ENCODE measurements around the gene DOC2A.

DOC2A gene

DNA sequence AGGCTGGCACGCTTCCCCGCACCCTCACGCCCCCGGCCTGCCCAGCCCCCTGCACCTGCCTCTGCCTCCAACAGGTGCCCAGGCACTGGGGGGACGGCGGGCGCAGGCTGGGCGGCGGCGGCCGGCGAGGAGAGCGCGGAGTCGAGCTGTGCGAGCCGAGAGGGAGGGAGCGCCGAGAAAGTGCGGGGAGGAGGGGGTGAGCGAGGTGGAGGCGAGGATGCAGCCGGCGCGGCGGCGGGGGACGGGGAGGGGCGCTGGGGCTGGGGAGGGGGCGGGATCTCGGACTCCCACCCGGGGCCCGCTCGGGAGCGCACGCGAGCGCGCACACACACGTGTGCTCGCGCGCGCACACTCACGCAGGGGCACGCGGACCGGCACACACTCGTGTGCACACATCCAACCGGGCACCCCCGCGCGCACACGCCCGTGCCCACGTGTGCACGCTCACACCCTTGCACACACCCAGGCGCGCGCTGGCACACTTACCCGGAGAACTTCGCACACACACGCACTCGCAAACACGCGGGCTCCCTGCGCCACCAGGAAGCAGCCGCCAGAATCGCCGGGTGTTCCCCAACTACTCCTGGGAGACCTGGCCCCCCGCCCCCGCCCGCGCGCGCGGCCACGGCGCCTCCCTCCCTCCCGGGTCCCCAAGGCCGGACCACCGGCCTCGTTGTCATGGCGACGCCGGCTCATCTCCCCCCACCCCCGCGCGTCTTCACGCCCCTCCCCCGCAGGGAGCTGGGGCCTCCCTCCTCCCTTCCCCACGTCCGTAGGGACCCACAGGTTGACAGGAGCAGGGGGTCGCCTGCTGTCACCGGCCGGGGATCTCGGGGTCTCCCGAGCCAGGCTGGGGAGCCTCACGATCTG, at the start of gene DOC2A:
TSS of gene DOC2A (minus strand) at position 184 of the 870 bp plus-strand sequence. CDS start 805 bp downstream, outside the sequence.
- H3K4me3 ChIP-seq (ENCODE audit: low read depth, low read length): peak within 1 kb of the TSS; percentile 23; the same call in 1 of the 2 replicates
- TF ChIP-seq, protein P1, sequence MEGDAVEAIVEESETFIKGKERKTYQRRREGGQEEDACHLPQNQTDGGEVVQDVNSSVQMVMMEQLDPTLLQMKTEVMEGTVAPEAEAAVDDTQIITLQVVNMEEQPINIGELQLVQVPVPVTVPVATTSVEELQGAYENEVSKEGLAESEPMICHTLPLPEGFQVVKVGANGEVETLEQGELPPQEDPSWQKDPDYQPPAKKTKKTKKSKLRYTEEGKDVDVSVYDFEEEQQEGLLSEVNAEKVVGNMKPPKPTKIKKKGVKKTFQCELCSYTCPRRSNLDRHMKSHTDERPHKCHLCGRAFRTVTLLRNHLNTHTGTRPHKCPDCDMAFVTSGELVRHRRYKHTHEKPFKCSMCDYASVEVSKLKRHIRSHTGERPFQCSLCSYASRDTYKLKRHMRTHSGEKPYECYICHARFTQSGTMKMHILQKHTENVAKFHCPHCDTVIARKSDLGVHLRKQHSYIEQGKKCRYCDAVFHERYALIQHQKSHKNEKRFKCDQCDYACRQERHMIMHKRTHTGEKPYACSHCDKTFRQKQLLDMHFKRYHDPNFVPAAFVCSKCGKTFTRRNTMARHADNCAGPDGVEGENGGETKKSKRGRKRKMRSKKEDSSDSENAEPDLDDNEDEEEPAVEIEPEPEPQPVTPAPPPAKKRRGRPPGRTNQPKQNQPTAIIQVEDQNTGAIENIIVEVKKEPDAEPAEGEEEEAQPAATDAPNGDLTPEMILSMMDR (IDR thresholded peaks at IDR 0.05; ENCODE audit: insufficient read depth, low read depth, low read length, missing control alignments): no peak
- DNase-seq (ENCODE audit: low read depth): no peak

DNA sequence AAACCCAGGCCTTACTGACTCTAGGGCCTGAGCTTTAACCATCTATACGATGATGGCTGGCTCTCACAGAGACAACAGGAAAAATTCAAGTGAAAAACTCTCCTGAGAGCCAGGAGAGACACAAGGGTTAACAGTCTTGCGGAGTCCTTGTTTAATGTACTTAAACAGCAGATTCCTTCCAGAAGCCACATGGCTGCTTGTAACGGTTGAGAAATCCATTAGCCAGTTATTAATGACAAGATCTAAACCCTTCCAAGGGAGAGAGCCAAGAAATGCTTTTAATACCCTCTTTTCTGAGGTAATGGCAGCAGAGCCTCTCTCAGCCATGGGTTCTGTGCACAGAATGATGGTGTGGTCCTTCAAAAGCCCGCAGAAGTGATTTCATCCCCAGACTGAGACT, 49.5 kb upstream of the DOC2A start:
- TF ChIP-seq, protein P1 (IDR thresholded peaks at IDR 0.05; ENCODE audit: insufficient read depth, low read depth, low read length, missing control alignments): no peak
- no peak for DNase-seq (ENCODE audit: low read depth)

DNA sequence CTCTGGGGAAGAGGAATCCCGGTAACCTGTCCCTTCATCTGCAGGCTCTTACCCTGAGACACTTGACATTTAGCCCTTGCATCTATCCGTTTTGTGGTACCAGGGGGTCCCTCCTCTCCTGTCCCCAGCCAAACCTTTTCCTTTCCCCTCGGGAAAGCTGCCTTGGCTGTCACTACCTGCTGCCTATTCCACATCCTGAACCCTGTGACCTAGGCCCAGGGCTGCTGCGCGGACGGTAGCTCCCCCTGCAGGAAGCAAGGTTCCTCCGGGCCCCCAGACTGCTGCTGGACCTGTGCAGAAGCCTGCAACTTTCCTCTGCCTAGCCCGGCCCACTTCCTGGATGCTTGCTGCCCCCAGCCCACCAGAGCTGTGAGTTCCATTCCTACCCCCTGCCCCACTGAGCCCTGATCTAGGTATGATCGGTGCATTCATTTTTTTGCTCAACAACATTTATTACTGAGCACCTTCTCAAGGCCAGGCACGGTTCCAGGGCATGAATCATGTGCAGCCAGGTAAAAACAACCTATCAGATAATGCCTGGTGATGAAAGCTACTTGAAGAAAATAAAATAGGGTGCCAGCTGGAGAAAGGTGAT, 44.2 kb upstream of the DOC2A start:
- no peak overlapping the region for H3K4me3 ChIP-seq (ENCODE audit: low read depth, low read length)
- TF ChIP-seq, protein P1 (IDR thresholded peaks at IDR 0.05; ENCODE audit: insufficient read depth, low read depth, low read length, missing control alignments): peak; percentile 75
- peak; percentile 65 for DNase-seq (ENCODE audit: low read depth)

More for the DNA sequence above, 49.5 kb upstream of the DOC2A start:
- no peak overlapping the region for H3K4me3 ChIP-seq (ENCODE audit: low read depth, low read length)

DNA sequence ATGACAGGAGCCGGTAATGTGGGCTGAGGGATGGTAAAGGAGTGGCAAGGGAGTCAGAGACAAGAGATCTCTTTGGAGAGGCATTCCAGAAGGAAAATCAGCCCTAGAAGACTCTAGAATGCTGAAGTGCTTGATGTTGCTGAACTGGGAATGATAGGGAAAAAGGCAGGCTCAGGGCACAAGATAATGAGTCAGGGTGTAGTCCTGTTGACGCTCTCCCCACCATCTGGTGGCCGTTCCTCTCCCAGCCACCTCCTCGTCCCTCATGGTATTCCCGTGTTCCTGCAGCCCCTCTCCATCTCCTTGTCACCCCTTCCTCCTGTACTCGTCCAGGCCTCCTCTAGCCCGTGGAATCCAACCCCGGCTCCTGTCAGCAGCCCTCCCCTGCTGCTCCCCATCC, 43.6 kb upstream of the DOC2A start:
- TF ChIP-seq, protein P1 (IDR thresholded peaks at IDR 0.05; ENCODE audit: insufficient read depth, low read depth, low read length, missing control alignments): no peak
- DNase-seq (ENCODE audit: low read depth): no peak
- H3K4me3 ChIP-seq (ENCODE audit: low read depth, low read length): no peak overlapping the region

DNA sequence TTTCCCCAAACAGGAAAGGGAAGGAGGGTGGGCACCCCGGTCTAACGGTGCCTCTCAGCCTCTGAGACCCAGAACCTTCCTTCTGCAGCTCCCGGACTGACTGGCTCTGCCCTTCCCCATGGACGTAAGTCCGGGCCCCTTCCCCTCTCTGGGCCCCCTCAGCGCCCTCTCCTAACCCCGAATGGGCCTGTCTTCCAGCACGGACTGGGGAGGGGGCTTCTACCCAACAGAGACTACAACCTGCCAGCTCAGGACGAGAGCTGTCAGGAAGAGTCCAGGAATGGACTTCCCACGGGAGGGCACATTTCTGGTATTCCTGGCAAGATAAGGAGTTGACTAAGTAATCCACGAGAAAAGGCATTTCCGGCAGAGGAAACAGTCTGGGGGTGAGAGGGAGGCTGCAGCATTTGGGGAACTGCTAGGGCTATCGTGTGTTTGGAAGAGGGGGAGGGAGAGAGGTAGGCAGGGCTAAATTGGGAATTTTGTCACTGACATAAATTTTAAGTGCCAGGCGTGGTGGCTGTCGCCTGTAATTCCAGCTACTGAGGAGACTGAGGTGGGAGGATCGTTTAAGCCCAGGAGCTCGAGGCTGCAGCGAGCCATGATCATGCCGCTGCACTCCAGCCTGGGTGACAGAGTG, 42.7 kb upstream of the DOC2A start:
- TF ChIP-seq, protein P1 (IDR thresholded peaks at IDR 0.05; ENCODE audit: insufficient read depth, low read depth, low read length, missing control alignments): no peak
- DNase-seq (ENCODE audit: low read depth): no peak
- H3K4me3 ChIP-seq (ENCODE audit: low read depth, low read length): peak overlapping the region; percentile 74

DNA sequence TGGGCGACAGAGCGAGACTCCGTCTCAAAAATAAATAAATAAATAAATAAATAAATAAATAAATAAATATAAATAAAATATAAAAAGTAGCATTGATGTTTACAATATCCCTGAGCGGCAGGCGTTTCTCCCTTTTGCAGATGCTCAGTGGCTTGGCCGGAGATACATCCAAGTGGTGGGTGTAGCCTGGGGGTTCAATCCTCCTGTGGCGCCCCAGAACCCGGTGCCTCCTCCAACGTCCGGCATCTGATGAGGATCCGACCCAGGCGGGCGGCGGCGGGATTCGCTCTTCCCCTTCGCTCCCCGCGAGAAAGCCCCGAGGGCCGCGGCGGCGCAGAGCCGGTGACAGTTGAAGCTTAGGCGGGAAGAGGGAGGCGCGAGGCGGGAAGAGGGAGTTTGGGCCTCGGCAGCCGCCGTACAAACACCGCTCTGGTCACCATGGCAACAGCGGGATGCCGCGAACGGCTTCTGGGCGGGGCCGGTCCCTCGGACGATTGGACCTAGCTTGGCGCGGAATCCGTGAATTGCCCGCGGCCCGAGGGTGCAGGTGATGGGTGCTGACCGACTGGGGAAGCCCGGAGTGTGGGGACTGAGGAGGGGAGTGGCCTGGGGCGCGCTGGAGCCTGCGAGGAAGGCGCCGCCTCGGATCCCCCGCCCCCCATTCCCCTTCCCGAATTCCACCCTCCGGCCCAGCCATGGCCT, 42.0 kb upstream of the DOC2A start:
- H3K4me3 ChIP-seq (ENCODE audit: low read depth, low read length): peak overlapping the region; percentile 74
- TF ChIP-seq, protein P1 (IDR thresholded peaks at IDR 0.05; ENCODE audit: insufficient read depth, low read depth, low read length, missing control alignments): no peak
- DNase-seq (ENCODE audit: low read depth): peak; percentile 96
